Measurements from ENCODE around the gene OPRL1. TPM values are rescaled to one million over a fixed set of nuclear protein-coding genes. Genes with fewer than 3 reads are reported as not detected.
A peak's percentile ranks its signal among the peaks of the same experiment; 100 is the strongest.

OPRL1 gene
- total RNA-seq, 1 experiment from 2014 or later: 34.0 TPM

DNA sequence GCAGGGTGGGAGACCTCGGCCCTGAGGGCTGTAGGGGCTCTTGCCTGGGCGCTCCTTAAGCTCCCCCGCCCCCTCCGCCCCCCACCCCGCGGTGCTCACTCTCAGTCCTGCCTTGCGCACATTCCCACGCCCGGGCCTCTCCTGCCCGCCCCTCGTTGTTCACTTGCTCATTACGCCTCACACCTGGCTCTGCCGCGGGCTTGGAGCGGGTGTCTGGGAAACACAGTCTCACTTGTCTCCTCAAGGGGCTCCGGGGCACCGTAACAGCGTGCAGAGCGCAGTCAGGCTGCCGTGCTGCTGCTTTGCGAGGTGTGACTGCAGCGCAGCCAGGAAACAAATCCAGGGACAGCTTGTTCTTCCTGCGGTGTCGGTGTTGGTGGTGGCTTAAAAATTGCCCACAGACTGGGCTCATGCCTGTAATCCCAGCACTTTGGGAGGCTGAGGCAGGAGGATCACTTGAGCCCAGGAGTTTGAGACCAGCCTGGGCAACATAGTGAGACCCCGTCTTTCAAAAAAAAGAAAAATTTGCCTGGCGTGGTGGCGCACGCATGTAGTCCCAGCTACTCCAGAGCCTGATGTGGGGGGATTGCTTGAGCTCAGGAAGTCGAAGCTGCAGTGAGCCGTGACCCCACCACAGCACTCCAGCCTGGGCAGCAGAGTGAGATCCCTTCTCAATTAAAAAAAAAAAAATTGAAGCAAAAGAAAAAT, 22.9 kb downstream of the OPRL1 start:
- Histone ChIP-seq H3K9me3 (ENCODE audit: low read length) (no peaks in the 10 kb centered on the region), H2AFZ (ENCODE audit: low read length) (no peak overlapping the region), H3K4me3 (ENCODE audit: low read length) (no peak overlapping the region), H3K79me2 (ENCODE audit: low read length) (no peaks in the 10 kb centered on the region), H3K9ac (ENCODE audit: low read length) (no peak overlapping the region), H4K20me1 (ENCODE audit: insufficient read depth, low read depth, low read length) (peaks cover 8% of the 10 kb centered on the region; the same call in 1 of the 2 replicates), H3K27me3 (ENCODE audit: low read length) (no peaks in the 10 kb centered on the region), H3K4me1 (ENCODE audit: low read length) (peaks cover 53% of the 10 kb centered on the region), H3K27ac (ENCODE audit: low read length) (no peak overlapping the region), H3K9me2 (replicated peaks; ENCODE audit: insufficient read depth, low read length) (no peaks in the 10 kb centered on the region), H3K4me2 (ENCODE audit: low read depth, low read length, poor library complexity, severe bottlenecking) (no peak overlapping the region), H3K36me3 (ENCODE audit: insufficient read depth, low read length) (peaks cover 6% of the 10 kb centered on the region; the same call in 1 of the 2 replicates)
- DNase-seq: no peak

DNA sequence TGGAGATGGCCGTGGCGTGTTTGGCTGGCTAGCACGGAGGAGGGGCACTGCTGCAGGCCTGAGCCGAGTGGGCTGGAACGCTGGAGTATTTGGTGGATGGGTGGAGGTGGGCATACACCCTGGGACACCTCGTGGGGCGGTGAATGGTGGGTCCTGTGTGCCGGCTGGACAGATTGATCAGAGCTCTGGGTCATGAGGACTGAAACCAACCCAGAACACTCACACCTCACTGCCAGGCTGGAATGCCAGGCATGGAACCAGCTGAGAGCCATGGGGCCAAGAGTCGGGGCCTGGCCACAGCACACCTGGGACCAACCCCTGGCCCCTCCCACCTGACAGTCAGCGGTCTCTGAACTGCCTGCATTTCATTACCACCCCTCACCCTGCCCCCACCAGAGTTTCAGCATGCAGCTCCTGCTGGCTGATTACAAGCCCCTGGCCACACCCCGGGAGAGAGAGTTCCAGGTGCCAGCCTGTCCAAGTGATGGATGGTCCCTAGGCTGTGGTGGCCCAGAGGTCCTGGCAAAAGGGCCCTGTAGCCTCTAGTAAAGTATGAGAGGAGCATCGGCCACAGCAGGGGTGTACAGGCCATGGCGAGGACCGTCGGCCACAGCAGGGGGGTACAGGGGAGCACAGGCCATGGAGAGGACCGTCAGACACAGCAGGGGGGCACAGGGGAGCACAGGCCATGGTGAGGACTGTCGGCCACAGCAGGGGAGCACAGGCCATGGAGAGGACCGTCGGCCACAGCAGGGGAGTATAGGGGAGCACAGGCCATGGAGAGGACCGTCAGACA, 24.2 kb downstream of the OPRL1 start:
- Histone ChIP-seq H3K9me3 (ENCODE audit: low read length) (no peaks in the 10 kb centered on the region), H3K4me3 (ENCODE audit: low read length) (no peak overlapping the region), H3K27ac (ENCODE audit: low read length) (no peak overlapping the region), H2AFZ (ENCODE audit: low read length) (no peak overlapping the region), H3K4me1 (ENCODE audit: low read length) (peaks cover 57% of the 10 kb centered on the region), H3K9me2 (replicated peaks; ENCODE audit: insufficient read depth, low read length) (no peaks in the 10 kb centered on the region), H3K27me3 (ENCODE audit: low read length) (no peaks in the 10 kb centered on the region), H3K4me2 (ENCODE audit: low read depth, low read length, poor library complexity, severe bottlenecking) (no peak overlapping the region), H3K79me2 (ENCODE audit: low read length) (no peaks in the 10 kb centered on the region), H3K36me3 (ENCODE audit: insufficient read depth, low read length) (no peaks in the 10 kb centered on the region; the same call in 1 of the 2 replicates), H3K9ac (ENCODE audit: low read length) (no peak overlapping the region), H4K20me1 (ENCODE audit: insufficient read depth, low read depth, low read length) (peaks cover 8% of the 10 kb centered on the region; the same call in 1 of the 2 replicates)
- no peak for DNase-seq

DNA sequence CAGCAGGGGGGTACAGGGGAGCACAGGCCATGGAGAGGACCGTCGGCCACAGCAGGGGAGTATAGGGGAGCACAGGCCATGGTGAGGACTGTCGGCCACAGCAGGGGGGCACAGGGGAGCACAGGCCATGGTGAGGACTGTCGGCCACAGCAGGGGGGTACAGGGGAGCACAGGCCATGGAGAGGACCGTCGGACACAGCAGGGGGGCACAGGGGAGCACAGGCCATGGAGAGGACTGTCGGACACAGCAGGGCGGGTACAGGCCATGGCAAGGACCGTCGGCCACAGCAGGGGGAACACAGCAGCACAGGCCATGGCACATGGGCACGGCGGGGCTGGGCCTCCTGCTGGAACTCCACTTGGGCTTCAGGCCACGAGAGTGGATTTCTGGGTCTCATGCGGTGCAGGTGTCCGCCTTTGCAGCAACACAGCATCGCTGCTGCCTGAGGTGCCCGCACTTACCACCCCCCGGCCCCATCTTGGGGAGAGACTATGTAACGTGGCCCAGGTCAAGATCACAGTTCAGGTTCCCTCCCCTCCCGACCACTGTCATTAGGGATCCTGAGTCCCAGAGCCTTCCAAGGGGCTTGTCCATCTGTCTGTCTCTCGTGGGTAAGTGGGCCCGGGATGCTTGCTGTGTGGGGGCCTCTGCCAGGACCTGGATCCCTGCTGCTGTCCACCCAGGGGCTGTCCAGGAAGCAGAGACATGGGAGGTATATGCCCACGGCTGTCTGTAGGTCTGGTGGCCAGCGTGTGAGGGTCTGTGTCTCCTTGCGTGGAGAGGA, 25.0 kb downstream of the OPRL1 start:
- H3K4me3 ChIP-seq (ENCODE audit: low read length): no peak overlapping the region
- DNase-seq: no peak
- H2AFZ ChIP-seq (ENCODE audit: low read length): no peak overlapping the region
- H3K4me2 ChIP-seq (ENCODE audit: low read depth, low read length, poor library complexity, severe bottlenecking): no peak overlapping the region
- H3K9me2 ChIP-seq (replicated peaks; ENCODE audit: insufficient read depth, low read length): no peaks in the 10 kb centered on the region
- no peaks in the 10 kb centered on the region for H3K9me3 ChIP-seq (ENCODE audit: low read length)
- H3K27ac ChIP-seq (ENCODE audit: low read length): no peak overlapping the region
- H4K20me1 ChIP-seq (ENCODE audit: insufficient read depth, low read depth, low read length): peaks cover 8% of the 10 kb centered on the region; the same call in 1 of the 2 replicates
- no peaks in the 10 kb centered on the region; the same call in 1 of the 2 replicates for H3K36me3 ChIP-seq (ENCODE audit: insufficient read depth, low read length)
- H3K9ac ChIP-seq (ENCODE audit: low read length): no peak overlapping the region
- H3K79me2 ChIP-seq (ENCODE audit: low read length): no peaks in the 10 kb centered on the region
- H3K27me3 ChIP-seq (ENCODE audit: low read length): no peaks in the 10 kb centered on the region
- peaks cover 56% of the 10 kb centered on the region for H3K4me1 ChIP-seq (ENCODE audit: low read length)

DNA sequence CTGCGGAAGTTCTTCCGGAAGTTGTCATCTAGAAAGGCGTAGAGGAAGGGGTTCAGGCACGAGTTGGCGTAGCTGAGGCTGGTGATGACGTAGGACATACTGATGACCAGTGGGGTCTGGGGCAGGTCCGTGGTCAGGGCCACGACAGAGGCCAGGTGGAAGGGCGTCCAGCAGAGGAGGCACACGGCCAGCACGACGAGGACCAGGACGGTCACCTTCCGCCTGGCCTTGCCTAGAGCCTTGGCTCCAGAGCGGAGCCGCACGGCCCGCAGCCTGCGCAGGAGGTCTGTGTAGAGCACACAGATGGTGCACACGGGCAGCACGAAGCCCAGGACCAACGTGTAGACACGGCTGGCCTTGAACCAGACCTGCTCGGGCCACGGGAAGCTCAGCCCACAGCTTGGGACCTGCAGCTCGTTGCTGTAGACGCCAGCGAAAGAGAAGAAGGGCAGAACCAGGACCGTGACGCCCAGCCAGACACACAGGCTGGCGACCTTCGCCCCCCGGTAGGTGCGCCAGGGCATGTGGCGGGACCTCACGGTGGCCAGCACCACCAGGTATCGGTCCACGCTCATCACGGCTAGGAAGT, 26.1 kb downstream of the OPRL1 start:
- Histone ChIP-seq H4K20me1 (ENCODE audit: insufficient read depth, low read depth, low read length) (peaks cover 8% of the 10 kb centered on the region; the same call in 1 of the 2 replicates), H3K9ac (ENCODE audit: low read length) (no peak overlapping the region), H3K27ac (ENCODE audit: low read length) (no peak overlapping the region), H3K27me3 (ENCODE audit: low read length) (no peaks in the 10 kb centered on the region), H3K9me2 (replicated peaks; ENCODE audit: insufficient read depth, low read length) (no peaks in the 10 kb centered on the region), H3K4me3 (ENCODE audit: low read length) (no peak overlapping the region), H2AFZ (ENCODE audit: low read length) (no peak overlapping the region), H3K4me1 (ENCODE audit: low read length) (peaks cover 47% of the 10 kb centered on the region), H3K79me2 (ENCODE audit: low read length) (no peaks in the 10 kb centered on the region), H3K36me3 (ENCODE audit: insufficient read depth, low read length) (no peaks in the 10 kb centered on the region; the same call in 1 of the 2 replicates), H3K9me3 (ENCODE audit: low read length) (no peaks in the 10 kb centered on the region), H3K4me2 (ENCODE audit: low read depth, low read length, poor library complexity, severe bottlenecking) (no peak overlapping the region)
- DNase-seq: no peak

DNA sequence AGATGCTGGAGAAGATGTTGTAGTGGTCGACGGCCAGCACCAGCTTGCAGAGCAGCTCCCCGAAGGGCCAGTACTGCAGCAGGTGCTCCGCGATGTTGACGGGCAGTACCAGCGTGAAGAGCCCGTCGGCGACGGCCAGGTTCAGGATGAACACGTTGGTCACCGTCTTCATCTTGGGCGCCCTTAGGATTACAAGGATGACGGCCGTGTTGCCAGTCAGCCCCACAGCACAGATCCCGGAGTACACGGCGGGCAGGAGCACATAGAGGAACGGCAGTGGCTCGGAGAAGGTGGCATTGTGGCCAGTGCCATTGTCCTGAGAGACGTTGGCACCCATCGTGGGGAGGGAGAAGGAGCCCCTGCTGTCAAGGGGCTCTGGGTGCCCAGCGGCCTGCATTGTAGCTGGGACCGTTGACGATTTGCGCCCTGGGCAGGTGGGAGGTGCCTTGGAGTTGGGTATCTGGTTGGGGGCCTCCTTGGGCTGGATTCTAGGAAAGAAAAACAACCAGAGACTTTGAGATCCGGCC, 26.6 kb downstream of the OPRL1 start:
- no peaks in the 10 kb centered on the region for H3K27me3 ChIP-seq (ENCODE audit: low read length)
- no peak for DNase-seq
- no peaks in the 10 kb centered on the region for H3K9me2 ChIP-seq (replicated peaks; ENCODE audit: insufficient read depth, low read length)
- H3K4me1 ChIP-seq (ENCODE audit: low read length): peaks cover 43% of the 10 kb centered on the region
- H3K4me3 ChIP-seq (ENCODE audit: low read length): no peak overlapping the region
- no peak overlapping the region for H3K9ac ChIP-seq (ENCODE audit: low read length)
- H3K79me2 ChIP-seq (ENCODE audit: low read length): no peaks in the 10 kb centered on the region
- peaks cover 3% of the 10 kb centered on the region; the same call in 1 of the 2 replicates for H4K20me1 ChIP-seq (ENCODE audit: insufficient read depth, low read depth, low read length)
- H2AFZ ChIP-seq (ENCODE audit: low read length): no peak overlapping the region
- no peaks in the 10 kb centered on the region for H3K9me3 ChIP-seq (ENCODE audit: low read length)
- no peaks in the 10 kb centered on the region; the same call in 1 of the 2 replicates for H3K36me3 ChIP-seq (ENCODE audit: insufficient read depth, low read length)
- no peak overlapping the region for H3K4me2 ChIP-seq (ENCODE audit: low read depth, low read length, poor library complexity, severe bottlenecking)
- H3K27ac ChIP-seq (ENCODE audit: low read length): no peak overlapping the region

DNA sequence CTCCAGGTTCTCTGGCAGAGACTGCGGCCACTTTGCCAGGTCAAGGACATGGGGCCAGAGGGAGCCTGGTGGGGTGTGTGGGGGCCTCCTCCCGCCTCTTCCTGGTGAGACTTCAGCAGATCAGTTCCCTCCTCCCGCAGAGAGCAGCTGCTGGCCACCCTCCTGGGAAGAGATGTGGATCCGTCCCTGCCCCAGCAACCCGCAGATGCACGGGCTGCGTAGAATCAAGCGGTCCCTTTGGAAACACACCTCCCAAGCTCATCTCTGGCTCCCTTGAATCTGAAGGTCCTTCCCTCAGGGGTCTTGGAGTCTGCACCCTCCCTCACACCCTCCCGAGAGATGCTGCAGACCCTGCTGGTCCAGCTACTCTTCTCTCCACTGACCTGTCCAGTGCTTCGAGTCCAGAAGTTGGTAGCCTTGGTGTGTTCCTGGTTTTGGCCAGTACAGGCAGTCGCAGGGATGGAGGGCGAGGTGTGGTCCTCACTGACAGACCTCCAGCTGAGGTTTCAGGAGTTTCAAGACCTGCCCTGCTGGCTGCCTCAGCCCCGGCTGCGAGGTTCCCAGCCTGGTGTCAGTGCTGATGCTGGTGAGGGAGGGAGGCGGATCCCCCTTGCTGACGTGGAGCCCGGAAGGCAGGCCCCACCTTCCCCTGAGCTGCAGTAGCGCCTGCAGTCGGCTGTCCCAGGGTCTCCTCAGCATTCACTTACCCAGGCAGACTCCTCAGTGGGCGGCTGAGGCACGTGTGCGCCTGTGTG, 27.3 kb downstream of the OPRL1 start, which contains the start of gene NPBWR2:
TSS of gene NPBWR2 (minus strand) at position 585 of the 755 bp plus-strand sequence. CDS start 734 bp downstream, outside the sequence.
- no peaks in the 10 kb centered on the region for H3K9me3 ChIP-seq (ENCODE audit: low read length)
- no peak within 1 kb of the TSS for H2AFZ ChIP-seq (ENCODE audit: low read length)
- peak within 1 kb of the TSS; percentile 63 for H3K4me2 ChIP-seq (ENCODE audit: low read depth, low read length, poor library complexity, severe bottlenecking)
- peak; percentile 87 for DNase-seq
- peak within 1 kb of the TSS; percentile 86 for H3K27ac ChIP-seq (ENCODE audit: low read length)
- H3K9me2 ChIP-seq (replicated peaks; ENCODE audit: insufficient read depth, low read length): no peaks in the 10 kb centered on the region
- H4K20me1 ChIP-seq (ENCODE audit: insufficient read depth, low read depth, low read length): no peaks in the 10 kb centered on the region
- peak within 1 kb of the TSS; percentile 68 for H3K9ac ChIP-seq (ENCODE audit: low read length)
- no peaks in the 10 kb centered on the region for H3K27me3 ChIP-seq (ENCODE audit: low read length)
- H3K4me1 ChIP-seq (ENCODE audit: low read length): peaks cover 45% of the 10 kb centered on the region
- no peaks in the 10 kb centered on the region for H3K36me3 ChIP-seq (ENCODE audit: insufficient read depth, low read length)
- H3K4me3 ChIP-seq (ENCODE audit: low read length): peak within 1 kb of the TSS; percentile 49; the same call in 1 of the 2 replicates
- H3K79me2 ChIP-seq (ENCODE audit: low read length): no peaks in the 10 kb centered on the region

All from Karpas-422 (cell line).